Lung microvascular endothelial cell (primary cell): ENCODE data around the gene BBS9. TPM values are rescaled to one million over a fixed set of nuclear protein-coding genes. Genes with fewer than 3 reads are reported as not detected.
"Not testable (repeated sequence)": the region's sequence is repeated elsewhere in the genome, so short reads cannot be mapped to it uniquely, and the experiment has no call there.

ENCODE experiments used
- DNase-seq, 2 donors: peaks; one replicate each; pipeline versions ENCODE4 v3.0.0 to v3.0.0-alpha.2; 2010; ENCODE audit warnings: low read depth in 2 of 2
- total RNA-seq: library from RNA; depleted of rRNA; stranded (reverse); fragments of >200 nt; gene quantifications from 2 replicates; pipeline ENCODE4 v1.2.1, GENCODE V29; 2014

Gene BBS9
- total RNA-seq, 1 donor from 2014 or later: 13.7 TPM

DNA sequence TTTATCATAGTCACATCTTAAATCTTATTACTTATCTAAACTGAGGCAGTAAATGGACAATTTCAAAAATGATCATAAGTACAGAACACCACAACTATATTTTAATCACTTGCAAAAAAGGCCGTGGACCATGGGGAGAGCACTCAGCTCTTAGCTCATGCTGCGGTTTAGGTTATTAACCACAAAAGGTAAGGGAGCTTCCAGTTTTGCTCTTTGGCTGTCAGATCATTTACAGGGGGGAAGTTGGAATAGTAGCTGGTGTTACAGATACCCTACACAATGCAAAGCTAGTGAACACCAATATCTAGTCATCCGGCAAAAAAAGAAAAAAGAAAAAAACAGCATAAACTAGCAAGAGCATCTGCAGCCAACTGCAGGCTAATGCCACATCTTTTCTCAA lies 147.0 kb downstream of the BBS9 start:
- DNase-seq: no peak

DNA sequence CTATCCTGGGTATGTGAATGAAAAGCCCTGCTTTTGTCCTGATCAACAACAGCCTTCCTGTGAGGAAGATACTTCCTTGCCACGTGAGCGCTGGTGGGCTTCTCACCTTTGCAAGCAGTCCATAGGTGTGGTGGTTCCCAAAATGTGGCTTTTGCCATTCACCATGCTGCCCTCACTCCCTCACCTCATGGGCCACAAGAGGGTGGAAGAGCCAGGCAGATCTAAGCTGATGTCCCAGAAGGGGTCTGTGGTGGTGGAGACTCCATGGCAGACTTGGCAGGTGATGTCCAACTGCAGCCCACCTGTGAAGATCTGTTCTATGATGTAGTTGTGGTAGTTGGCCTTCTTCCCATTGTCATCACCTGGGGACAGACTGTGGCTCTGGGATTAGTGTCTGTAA lies 147.4 kb downstream of the BBS9 start:
- no peak for DNase-seq

DNA sequence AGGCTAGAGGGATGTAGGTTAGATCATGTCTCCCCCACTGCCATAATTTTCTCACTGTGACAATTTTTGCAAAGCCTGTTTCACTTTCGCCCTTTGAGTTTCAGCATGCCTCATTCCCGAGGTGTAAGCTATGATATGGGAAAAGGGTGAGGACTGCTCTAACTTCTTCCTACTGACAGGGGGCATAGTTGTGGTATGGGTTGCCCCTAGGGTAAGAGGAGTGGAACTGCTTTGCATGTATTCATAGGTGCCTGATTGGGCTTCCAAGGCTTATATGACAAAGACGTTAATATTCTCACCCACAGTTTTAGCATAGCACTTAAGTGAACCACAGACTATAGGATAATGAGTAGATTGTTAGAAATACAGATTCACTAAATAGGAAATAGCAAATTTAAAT lies 148.7 kb downstream of the BBS9 start:
- no peak for DNase-seq

- DNase-seq: no peak
Measured at GRCh38 chr7:33286501-33286900, 157.1 kb downstream of the BBS9 start.

DNA sequence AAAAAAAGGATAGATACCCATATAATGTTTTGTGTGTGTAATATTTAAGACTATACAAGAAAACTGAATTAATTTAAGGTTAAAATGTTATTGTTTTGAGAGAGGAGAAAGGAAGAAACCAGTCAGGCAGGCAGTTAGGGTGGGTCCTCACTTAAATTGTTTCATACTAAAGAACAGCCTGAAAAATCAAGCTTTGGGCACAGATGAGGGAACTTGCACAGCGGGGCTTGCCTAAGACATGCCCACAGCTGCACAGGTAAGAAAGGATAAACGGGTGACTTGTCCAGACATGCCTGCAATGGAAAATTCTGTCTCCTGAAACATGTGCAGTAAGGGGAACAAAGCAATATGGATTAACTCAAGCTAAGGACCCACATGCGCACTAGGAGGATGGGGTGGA lies 158.4 kb downstream of the BBS9 start:
- no peak for DNase-seq

GRCh38 chr7:33298848-33299247 lies 169.5 kb downstream of the BBS9 start:
- no peak for DNase-seq

DNA sequence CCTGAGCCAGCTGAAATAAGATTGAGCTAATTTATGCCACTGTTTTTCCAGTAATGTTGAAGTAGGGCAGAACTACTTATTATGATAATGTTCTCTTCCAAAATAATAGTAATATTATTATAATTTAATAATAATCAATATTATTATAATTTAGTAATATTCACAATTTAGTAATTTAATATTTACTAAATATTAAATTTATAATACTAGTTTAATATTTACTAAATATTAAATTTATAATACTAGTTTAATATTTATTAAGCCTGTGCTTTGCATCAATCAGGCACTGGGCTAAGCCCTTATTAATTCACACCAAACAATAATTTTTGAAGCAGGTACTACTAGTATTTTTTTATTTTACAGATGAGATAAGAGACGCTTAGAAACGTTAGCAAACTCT lies 170.1 kb downstream of the BBS9 start:
- DNase-seq: no peak

GRCh38 chr7:33300131-33300530 lies 170.8 kb downstream of the BBS9 start:
- DNase-seq: no peak

GRCh38 chr7:33300742-33301141 lies 171.4 kb downstream of the BBS9 start:
- no peak for DNase-seq

DNA sequence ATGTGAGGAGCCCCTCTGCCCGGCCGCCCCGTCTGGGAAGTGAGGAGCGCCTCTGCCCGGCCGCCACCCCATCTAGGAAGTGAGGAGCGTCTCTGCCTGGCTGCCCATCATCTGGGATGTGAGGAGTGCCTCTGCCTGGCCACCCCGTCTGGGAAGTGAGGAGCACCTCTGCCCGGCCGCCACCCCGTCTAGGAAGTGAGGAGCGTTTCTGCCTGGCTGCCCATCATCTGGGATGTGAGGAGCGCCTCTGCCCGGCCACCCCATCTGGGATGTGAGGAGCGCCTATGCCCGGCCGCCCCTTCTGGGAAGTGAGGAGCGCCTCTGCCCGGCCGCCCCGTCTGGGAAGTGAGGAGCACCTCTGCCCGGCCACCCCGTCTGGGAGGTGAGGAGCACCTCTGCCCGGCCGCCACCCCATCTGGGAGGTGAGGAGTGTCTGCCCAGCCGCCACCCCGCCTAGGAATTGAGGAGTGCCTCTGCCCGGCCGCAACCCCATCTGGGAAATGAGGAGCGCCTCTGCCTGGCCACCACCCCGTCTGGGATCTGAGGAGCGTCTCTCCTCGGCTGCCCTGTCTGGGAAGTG lies 174.7 kb downstream of the BBS9 start:
- DNase-seq: not testable (repeated sequence)

DNA sequence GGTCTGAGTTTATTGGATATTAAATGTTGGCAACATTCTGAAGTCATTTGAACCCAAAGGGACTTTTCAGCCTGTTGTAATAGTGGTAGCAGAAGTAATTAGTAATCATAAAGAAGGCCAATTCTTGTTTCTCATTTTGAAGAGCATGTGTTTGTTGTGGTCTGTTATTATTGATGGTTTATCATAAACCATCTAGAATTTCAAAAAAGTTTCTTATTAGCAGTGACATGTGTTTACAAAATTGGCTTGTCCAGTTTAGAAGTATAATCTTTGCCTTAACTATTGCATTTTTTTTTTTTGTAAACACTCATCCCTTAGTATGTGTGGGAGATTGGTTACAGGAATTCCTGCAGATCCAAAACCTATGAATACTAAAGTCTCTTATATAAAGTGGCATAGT lies 177.8 kb downstream of the BBS9 start:
- DNase-seq: no peak

- no peak for DNase-seq
Measured at GRCh38 chr7:33310546-33310945, 181.2 kb downstream of the BBS9 start.

- no peak for DNase-seq
Measured at GRCh38 chr7:33325754-33326484, 196.6 kb downstream of the BBS9 start.

DNA sequence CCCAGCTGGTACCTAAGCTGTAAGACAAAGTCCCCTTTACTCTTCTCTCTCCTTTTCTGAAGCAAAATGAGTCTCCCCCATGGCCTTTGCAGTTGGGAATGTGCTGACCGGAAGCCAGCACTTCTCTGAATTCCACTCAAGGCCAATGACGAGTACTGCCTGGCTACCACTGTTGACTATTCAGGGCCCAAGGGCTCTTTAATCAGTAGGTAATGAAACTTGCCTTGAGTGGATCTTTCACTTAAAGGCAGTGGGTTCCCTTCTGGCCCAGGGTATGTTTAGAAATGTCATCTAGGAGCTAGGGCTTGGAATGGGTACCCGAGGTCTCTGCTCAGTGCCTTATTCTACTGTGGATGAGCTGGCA lies 197.1 kb downstream of the BBS9 start:
- no peak for DNase-seq

DNA sequence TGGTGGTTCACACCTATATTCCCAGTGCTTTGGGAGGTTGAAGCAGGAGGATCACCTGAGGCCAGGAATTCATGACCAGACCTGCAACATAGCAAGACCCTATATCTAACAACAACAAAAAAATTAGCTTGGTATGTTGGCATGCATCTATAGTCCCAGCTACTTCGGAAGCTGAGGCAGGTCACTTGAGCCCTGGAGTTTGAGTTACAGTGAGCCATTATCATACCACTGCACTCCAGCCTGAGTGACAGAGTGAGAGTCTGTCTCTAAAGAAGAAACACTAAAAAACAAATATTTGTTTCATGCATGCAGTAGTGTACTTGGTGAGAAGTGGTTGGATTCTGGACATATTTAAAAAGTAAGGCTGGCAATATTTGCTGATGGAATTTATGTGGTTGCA lies 198.1 kb downstream of the BBS9 start:
- no peak for DNase-seq

- peak; percentile 25 to 59 for DNase-seq
Measured at GRCh38 chr7:33334349-33334748, 205.0 kb downstream of the BBS9 start.

- DNase-seq: no peak
Measured at GRCh38 chr7:33336820-33337219, 207.5 kb downstream of the BBS9 start.

- DNase-seq: peak in 1 of 2 donors; percentile 3
Measured at GRCh38 chr7:33339074-33339790, 209.9 kb downstream of the BBS9 start.

DNA sequence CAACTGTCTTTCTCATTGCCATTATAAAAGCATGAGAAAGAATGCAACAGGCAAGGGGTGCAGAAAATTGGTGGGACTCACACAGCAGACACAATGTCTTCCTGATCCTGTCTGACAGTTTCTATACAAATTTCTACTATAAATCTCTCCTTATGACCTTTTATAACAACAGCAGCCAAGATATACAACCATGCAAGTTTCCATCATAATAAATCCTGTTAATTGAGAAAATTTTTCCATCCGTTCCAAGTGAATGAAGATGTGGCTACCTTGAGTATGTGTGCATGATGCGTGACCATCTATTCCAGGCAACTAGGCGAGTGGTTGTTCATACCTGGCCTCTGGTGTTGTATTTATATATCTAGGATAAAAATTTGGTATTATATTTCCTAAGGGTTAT lies 216.7 kb downstream of the BBS9 start:
- DNase-seq: no peak

- DNase-seq: no peak
Measured at GRCh38 chr7:33350577-33350976, 221.2 kb downstream of the BBS9 start.

DNA sequence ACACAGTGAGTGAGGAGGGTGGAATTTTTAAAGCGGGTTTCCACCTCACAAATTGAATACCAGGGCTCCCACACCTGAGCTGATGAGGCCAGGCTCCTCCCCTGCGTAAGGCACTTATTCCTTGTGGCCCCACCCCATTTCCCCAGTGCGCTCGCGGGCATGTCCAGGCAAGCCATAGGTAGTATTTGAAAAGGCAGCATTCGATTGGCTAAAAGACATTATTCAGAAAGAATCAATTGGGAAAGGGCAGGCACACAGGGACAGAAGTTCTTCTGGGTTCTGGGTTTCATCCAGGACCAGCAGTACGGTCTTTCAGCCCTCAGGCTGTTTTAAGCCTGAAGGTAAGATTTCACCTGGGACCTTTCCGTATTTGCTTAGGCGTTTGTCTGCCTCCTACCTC lies 222.3 kb downstream of the BBS9 start:
- DNase-seq: no peak

GRCh38 chr7:33354201-33354600 lies 224.8 kb downstream of the BBS9 start:
- peak; percentile 26 to 28 for DNase-seq

- DNase-seq: no peak
Measured at GRCh38 chr7:33355386-33355785, 226.0 kb downstream of the BBS9 start.
